Hematopoietic multipotent progenitor cell (in vitro differentiated cells): ENCODE data around the gene MESP2. TPM values are rescaled to one million over a fixed set of nuclear protein-coding genes. Genes with fewer than 3 reads are reported as not detected.

ENCODE experiments used
- DNase-seq, 3 donors: peaks; one replicate each; pipeline ENCODE4 v3.0.0-alpha.2; 2011 to 2015; ENCODE audit warnings: low read depth in 2 of 3, low spot score in 2 of 3
- total RNA-seq: library from RNA; depleted of rRNA; stranded (reverse); fragments of >200 nt; gene quantifications from one replicate; pipeline ENCODE4 v1.2.3, GENCODE V29; 2012

MESP2 gene
- total RNA-seq, 1 donor: under 0.01 TPM

- no peak for DNase-seq
Measured at GRCh38 chr15:89754361-89755154, 21.6 kb upstream of the MESP2 start.

GRCh38 chr15:89755701-89756100 is 20.4 kb upstream of the MESP2 start:
- no peak for DNase-seq

GRCh38 chr15:89756897-89757296 is 19.2 kb upstream of the MESP2 start:
- DNase-seq: no peak

- DNase-seq: no peak
Measured at GRCh38 chr15:89758283-89758682, 17.8 kb upstream of the MESP2 start.

DNA sequence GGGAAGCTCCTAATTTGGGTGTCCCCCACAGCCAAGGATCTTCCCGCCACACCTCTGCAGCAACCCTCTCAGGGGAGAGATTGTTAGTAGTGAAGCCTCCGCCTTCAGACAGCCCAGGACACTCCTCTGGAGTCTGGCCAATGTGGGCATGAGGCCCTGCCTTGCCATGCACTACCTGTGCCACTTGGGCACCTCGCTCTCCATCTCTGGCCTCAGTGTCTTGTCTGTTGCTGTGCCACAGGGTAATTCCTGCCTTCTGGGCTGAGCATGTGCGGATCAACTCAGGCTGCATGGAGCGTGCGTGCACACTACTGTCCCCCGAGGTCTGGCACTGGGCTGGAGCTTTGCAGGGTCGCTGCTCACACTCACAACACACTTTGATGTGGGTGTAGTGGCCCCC is 17.2 kb upstream of the MESP2 start:
- no peak for DNase-seq

DNA sequence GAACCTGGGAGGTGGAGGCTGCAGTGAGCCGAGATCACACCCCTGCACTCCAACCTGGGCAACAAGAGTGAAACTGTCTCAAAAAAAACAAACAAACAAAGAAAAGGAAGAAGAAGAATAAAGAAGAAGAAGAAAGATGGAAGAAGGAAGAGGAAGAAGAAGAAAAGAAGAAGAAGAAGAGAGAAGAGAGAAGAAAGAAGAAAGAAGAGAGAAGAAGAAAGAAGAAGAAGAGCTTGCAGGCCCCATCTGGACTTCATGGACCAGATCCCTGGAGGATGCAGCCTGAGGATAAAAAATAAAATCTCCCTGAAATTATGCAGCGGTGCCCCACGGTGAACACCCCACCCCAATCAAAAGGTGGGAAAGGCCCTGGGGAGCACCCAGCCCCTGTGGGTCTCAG is 16.3 kb upstream of the MESP2 start:
- no peak for DNase-seq

- DNase-seq: peak in 2 of 3 donors; percentile 64 to 82
Measured at GRCh38 chr15:89760303-89761008, 15.7 kb upstream of the MESP2 start.

GRCh38 chr15:89761009-89761831 is 14.9 kb upstream of the MESP2 start:
- DNase-seq: no peak

DNA sequence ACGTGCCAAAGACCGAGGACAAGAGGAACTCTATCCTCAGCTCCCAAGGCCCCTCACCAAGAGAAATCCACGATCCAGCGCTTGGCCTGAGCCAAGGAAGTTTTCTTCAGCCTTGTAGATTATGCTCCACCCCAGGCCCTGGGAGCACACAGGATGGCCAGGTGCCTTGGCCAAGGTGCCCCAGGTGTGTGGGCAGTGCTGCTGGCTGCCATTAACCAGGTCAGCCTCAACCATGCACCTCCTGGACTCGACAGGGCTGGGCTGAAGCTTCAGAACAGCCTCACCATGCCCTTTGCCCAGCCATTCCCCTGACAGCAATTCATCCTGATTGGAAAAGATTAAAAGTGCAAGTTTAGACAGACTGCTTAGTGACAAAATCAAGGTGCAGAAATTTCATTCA is 14.2 kb upstream of the MESP2 start:
- no peak for DNase-seq

DNA sequence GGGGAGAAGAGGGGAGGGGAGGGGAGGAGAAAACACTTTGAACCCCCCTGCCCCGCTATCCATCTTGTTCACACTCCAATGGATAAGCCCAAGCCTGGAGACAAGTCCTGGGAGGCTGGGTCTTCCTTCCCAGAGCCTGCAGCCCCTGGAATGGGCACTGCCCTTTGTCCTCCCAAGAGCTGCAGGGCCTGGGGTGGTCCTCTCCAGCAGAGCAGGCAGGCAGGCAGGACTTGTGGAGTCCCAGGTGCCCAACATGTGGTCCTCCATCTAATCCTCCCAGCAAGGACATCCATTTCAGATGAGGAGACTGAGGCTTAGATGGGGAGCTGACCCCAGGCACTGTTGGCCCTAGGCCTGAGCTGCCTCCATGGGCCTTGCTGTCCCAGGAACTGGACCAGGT is 10.4 kb upstream of the MESP2 start:
- no peak for DNase-seq

DNA sequence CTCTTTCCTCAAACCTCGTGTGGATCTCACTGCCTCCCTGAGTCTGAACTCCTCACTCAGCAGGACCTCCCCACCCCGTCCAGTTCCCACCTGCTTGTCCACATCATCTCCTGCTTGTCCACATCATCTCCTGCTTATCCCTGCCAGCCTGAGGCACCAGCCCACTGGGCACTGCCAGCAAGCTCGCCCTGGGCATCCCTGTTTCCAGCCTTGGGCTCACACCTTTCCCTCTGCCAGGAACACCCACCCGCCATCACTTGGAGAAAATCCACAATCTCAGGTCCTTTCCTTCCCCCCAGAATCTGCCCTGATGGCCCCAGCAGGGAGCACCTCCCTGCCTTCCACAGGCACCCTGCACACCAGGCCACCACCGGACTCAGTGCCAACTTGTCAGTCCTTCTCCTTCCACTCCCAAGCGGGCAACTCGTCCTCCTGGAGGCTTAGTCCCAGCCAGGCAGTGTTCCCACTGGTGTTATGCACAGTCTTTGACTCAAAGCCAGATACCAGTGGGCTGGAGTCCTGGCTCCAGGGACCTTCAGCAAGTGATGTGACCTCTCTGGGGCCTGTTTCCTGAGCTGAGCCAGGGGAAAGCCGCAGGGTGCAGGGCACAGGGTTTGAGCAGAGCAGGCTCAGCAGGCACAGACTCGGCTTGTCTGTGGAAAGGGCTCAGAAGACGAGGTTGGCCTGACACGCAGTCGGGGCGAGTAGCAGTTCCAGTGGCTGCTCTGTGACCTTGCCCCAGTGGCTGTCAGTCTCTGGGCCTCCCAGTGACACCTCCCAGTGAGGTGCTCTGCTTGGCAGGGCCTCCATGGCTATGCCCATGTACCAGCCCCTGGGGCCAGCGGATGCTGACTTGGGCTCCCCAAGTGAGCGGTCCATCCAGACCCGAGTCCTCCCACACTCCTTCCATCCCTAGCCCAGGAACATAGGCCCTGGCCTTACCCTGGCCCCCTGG is 9.5 kb upstream of the MESP2 start:
- DNase-seq: no peak

DNA sequence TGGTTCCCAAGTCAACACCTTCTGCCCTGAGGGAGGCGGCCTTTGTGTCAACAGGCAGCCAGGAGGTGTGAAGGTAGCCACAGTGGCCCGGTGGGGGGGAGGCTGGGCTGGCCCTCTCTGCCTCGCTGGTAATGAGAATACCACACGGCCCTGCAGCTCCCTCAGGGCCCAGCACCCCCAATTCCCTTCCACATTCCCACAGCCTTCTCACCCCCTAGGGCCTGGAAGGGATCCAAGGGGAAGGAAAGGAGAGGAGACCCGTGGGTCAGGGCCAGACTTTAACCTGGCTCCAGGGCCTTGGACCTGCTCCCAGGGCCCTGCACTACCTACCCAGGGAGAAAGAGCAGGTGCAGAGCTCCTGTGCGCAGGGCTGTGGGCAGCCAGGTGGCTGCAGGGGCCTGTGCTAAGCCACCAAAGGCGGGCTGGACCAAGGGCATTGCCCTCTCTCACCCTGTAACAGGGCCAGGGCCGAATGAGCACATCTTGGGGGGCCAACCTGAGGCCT is 8.7 kb upstream of the MESP2 start:
- no peak for DNase-seq

- DNase-seq: no peak
Measured at GRCh38 chr15:89768071-89768500, 8.0 kb upstream of the MESP2 start.

DNA sequence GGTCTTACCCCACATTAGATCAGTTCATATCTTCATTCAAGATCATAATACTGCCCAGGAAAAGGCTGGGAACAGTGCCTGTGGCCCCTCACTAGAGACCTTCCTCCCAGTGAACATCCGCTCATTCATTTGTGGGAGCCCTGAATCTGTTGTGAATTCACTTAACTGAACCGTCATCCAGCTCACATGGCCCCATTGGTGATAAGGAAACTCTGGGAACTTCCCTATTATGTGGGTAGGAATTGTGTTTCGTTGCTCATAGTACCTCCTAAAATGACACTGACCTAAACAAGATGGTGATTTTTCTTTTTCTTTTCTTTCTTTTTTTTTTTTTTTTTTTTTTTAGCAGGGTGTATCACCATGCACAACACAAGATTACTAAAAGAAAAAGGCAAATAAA is 6.8 kb upstream of the MESP2 start:
- DNase-seq: no peak

DNA sequence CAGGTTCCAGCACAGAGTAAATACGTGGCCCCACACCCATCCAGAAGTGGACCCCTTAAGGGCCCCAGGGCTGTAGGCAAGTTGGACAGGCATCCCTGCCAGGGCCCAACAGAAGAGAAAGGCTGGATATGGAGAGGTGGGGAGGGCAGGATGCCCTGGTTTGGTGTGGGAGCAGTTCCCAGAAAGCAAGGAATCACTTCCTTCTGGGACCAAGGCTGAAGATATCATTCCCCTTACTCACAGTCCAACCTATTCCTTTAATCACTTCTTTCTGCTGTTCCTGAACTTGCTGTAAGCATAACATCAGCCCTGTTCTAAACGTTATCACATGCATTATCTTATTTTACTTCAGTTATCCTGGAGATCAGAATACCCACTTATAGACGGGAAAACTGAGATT is 6.1 kb upstream of the MESP2 start:
- no peak for DNase-seq

DNA sequence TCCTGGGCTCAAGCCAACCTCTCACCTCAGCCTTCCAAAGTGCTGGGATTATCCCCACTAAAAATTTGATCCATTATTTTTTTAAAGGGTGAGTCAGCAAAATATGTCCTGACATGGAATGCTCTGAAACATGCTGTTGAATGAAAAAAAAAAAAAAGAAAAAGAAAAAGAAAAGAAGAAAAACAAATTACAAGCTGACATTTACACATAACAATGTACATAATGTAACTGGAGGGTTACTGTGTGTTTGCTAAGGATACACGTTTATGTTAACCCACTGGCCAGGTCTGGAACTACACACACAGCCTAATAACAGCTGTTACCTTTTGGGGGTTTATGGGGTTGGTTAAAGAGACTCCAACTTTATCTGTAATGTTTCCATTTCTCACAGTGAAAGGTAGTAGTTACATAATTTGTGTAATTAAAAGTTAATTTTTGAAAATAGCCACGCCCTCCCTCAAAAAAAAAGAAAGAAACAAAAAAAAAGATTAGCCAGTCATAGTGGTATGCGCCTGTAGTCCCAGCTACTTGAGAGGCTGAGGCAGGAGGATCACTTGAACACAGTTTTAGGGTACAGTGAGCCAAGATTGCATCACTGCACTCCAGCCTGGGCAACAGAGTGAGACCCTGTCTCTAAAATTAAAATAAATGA is 3.1 kb upstream of the MESP2 start:
- DNase-seq: peak in 1 of 3 donors; percentile 45

GRCh38 chr15:89774492-89774891 is 1.6 kb upstream of the MESP2 start:
- no peak for DNase-seq

- no peak for DNase-seq
Measured at GRCh38 chr15:89775815-89776214, 317 bp upstream of the MESP2 start.

GRCh38 chr15:89777073-89777751 is 1.1 kb downstream of the MESP2 start:
- peak in 2 of 3 donors; percentile 40 to 56 for DNase-seq
